ENCODE measurements around the gene SPTA1.

SPTA1 gene

DNA sequence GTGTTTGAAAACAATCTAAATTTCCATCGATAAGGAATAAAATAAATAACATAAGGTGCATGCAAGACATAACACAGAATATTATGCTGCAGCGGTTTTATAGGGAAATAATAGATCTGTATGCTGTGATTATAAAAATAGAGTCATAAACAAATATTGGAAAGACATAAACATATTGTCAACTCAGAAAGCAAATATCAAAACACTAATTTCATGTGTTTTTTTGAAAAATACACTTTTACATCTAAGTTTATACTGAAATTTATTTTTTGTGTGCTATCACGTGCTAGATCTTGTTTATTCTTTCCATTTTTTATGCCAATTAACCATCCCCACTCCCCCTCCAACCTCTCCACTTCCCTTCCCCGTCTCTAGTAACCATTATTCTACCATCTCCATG, 24.6 kb upstream of the SPTA1 start:
- H3K79me2 ChIP-seq (ENCODE audit: insufficient read depth, low read length): no peaks in the 10 kb centered on the region
- H2AFZ ChIP-seq (ENCODE audit: low read length): no peak overlapping the region
- no peaks in the 10 kb centered on the region for H3F3A ChIP-seq (ENCODE audit: low read depth)
- H3K36me3 ChIP-seq (ENCODE audit: insufficient read depth, low read length): no peaks in the 10 kb centered on the region
- no peaks in the 10 kb centered on the region for H4K20me1 ChIP-seq (ENCODE audit: insufficient read depth, low read length, poor library complexity, severe bottlenecking)
- TF ChIP-seq EZH2phosphoT487 (IDR thresholded peaks at IDR 0.05; ENCODE audit: borderline replicate concordance): no peak
- TF ChIP-seq, protein P1, sequence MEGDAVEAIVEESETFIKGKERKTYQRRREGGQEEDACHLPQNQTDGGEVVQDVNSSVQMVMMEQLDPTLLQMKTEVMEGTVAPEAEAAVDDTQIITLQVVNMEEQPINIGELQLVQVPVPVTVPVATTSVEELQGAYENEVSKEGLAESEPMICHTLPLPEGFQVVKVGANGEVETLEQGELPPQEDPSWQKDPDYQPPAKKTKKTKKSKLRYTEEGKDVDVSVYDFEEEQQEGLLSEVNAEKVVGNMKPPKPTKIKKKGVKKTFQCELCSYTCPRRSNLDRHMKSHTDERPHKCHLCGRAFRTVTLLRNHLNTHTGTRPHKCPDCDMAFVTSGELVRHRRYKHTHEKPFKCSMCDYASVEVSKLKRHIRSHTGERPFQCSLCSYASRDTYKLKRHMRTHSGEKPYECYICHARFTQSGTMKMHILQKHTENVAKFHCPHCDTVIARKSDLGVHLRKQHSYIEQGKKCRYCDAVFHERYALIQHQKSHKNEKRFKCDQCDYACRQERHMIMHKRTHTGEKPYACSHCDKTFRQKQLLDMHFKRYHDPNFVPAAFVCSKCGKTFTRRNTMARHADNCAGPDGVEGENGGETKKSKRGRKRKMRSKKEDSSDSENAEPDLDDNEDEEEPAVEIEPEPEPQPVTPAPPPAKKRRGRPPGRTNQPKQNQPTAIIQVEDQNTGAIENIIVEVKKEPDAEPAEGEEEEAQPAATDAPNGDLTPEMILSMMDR (conservative IDR thresholded peaks at IDR 0.05; ENCODE audit: low read length): no peak
- H3K27me3 ChIP-seq (ENCODE audit: insufficient read depth, low read length, poor library complexity, severe bottlenecking): no peaks in the 10 kb centered on the region
- no peak overlapping the region for H3K4me2 ChIP-seq (ENCODE audit: low read depth, low read length, poor library complexity, severe bottlenecking)
- H3K9me3 ChIP-seq (ENCODE audit: insufficient read depth, low read depth, low read length): no peaks in the 10 kb centered on the region
- H3K4me3 ChIP-seq (ENCODE audit: low read length, poor library complexity, severe bottlenecking): no peak overlapping the region
- no peaks in the 10 kb centered on the region for H3K9me2 ChIP-seq (replicated peaks; ENCODE audit: low read depth, low read length)
- H3K9ac ChIP-seq (ENCODE audit: low read depth, low read length, poor library complexity, severe bottlenecking): no peak overlapping the region
- H3K4me1 ChIP-seq (ENCODE audit: insufficient read depth, low read length, poor library complexity, severe bottlenecking): no peaks in the 10 kb centered on the region

DNA sequence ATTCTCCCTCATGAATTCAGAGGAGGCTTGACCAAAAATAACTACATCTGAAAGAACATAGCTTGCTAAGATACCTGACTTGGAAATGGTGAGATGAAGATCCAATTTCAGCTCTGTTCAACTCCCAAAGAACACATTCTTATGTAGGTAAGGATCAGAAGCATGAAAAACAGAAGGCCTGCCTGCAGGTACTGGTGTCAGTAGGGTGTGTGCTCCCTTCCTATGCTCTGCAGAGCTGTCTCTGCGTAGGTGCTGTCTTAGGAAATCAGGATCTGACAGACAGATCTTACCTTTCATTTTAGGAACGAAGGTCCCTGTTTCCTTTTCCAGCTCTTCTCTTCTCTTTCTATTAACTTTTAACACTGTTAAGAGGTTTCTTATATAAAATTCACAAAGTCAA, 19.6 kb upstream of the SPTA1 start:
- Histone ChIP-seq H3K4me3 (ENCODE audit: low read length, poor library complexity, severe bottlenecking) (no peak overlapping the region), H3K9me3 (ENCODE audit: insufficient read depth, low read depth, low read length) (no peaks in the 10 kb centered on the region), H3F3A (ENCODE audit: low read depth) (no peaks in the 10 kb centered on the region), H3K27me3 (ENCODE audit: insufficient read depth, low read length, poor library complexity, severe bottlenecking) (no peaks in the 10 kb centered on the region), H2AFZ (ENCODE audit: low read length) (no peak overlapping the region), H3K9ac (ENCODE audit: low read depth, low read length, poor library complexity, severe bottlenecking) (no peak overlapping the region), H3K79me2 (ENCODE audit: insufficient read depth, low read length) (no peaks in the 10 kb centered on the region), H3K4me2 (ENCODE audit: low read depth, low read length, poor library complexity, severe bottlenecking) (no peak overlapping the region), H3K9me2 (replicated peaks; ENCODE audit: low read depth, low read length) (no peaks in the 10 kb centered on the region), H3K36me3 (ENCODE audit: insufficient read depth, low read length) (no peaks in the 10 kb centered on the region), H4K20me1 (ENCODE audit: insufficient read depth, low read length, poor library complexity, severe bottlenecking) (no peaks in the 10 kb centered on the region), H3K4me1 (ENCODE audit: insufficient read depth, low read length, poor library complexity, severe bottlenecking) (no peaks in the 10 kb centered on the region)
- no peak for TF ChIP-seq EZH2phosphoT487 (IDR thresholded peaks at IDR 0.05; ENCODE audit: borderline replicate concordance)
- TF ChIP-seq, protein P1 (conservative IDR thresholded peaks at IDR 0.05; ENCODE audit: low read length): no peak

DNA sequence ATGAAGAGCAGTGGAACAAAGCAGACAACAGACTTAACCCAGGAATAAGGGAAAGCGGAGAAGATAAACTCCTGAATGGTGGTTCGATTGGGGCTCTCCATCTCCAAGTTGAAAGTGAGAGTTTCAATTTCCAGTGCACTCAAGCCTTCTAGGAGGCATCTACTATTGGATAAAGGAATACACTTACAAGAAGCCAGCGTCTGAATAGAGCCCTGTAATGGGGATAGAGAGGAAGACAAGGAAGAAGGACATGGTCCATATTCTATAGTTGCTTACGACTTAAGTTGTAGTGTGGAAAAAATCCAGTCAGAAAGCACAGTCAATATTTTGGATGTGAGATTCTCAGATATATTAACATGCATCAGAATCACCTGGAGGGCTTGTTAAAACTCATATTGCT, 14.0 kb upstream of the SPTA1 start, which contains the start of gene OR6K2:
Gene OR6K2, minus strand, starts transcription at position 101 of the 400 bp plus-strand sequence. Its CDS starts 0 bp downstream, at position 101.
- H3K9me3 ChIP-seq (ENCODE audit: insufficient read depth, low read depth, low read length): no peaks in the 10 kb centered on the region
- H4K20me1 ChIP-seq (ENCODE audit: insufficient read depth, low read length, poor library complexity, severe bottlenecking): no peaks in the 10 kb centered on the region
- H3K9me2 ChIP-seq (replicated peaks; ENCODE audit: low read depth, low read length): no peaks in the 10 kb centered on the region
- no peaks in the 10 kb centered on the region for H3K36me3 ChIP-seq (ENCODE audit: insufficient read depth, low read length)
- TF ChIP-seq EZH2phosphoT487 (IDR thresholded peaks at IDR 0.05; ENCODE audit: borderline replicate concordance): no peak
- TF ChIP-seq, protein P1 (conservative IDR thresholded peaks at IDR 0.05; ENCODE audit: low read length): no peak
- no peak within 1 kb of the TSS for H3K4me3 ChIP-seq (ENCODE audit: low read length, poor library complexity, severe bottlenecking)
- no peak within 1 kb of the TSS for H2AFZ ChIP-seq (ENCODE audit: low read length)
- H3K4me1 ChIP-seq (ENCODE audit: insufficient read depth, low read length, poor library complexity, severe bottlenecking): no peaks in the 10 kb centered on the region
- H3K27me3 ChIP-seq (ENCODE audit: insufficient read depth, low read length, poor library complexity, severe bottlenecking): no peaks in the 10 kb centered on the region
- no peak within 1 kb of the TSS for H3K4me2 ChIP-seq (ENCODE audit: low read depth, low read length, poor library complexity, severe bottlenecking)
- no peak within 1 kb of the TSS for H3K9ac ChIP-seq (ENCODE audit: low read depth, low read length, poor library complexity, severe bottlenecking)
- H3F3A ChIP-seq (ENCODE audit: low read depth): no peaks in the 10 kb centered on the region
- H3K79me2 ChIP-seq (ENCODE audit: insufficient read depth, low read length): no peaks in the 10 kb centered on the region
